Neutrophil (primary cell): Measurements from ENCODE around the gene LRRC3.
"Not testable (repeated sequence)": the region's sequence is repeated elsewhere in the genome, so short reads cannot be mapped to it uniquely, and the experiment has no call there.

Experiments used
- H3K27ac ChIP-seq: fragments of 200-600 bp; sonication (generic); 2 replicates; pipeline ENCODE4 v1.5.1; 2016; ENCODE audit warnings: mild to moderate bottlenecking, moderate library complexity
- H3K27me3 ChIP-seq: fragments of 200-600 bp; sonication (generic); 2 replicates; pipeline ENCODE4 v1.6.0; 2016; ENCODE audit warnings: mild to moderate bottlenecking
- H3K36me3 ChIP-seq: fragments of 200-600 bp; sonication (generic); 2 replicates; pipeline ENCODE4 v1.5.1; 2017
- H3K4me1 ChIP-seq, 2 experiments: fragments of 200-600 bp in 1 of 2; sonication (generic) in 1 of 2; 1 replicate in 1 of 2; 2 replicates in 1 of 2; pipeline versions ENCODE4 v1.5.1 to v1.6.1; 2013 to 2016; ENCODE audit warnings: low read depth in 1 of 2, low read length in 1 of 2, mild to moderate bottlenecking in 1 of 2, moderate library complexity in 1 of 2; ENCODE audit not compliant: control insufficient read depth in 1 of 2, insufficient read depth in 1 of 2
- H3K4me3 ChIP-seq, 2 experiments: fragments of 200-600 bp in 1 of 2; sonication (generic) in 1 of 2; 1 replicate in 1 of 2; 2 replicates in 1 of 2; pipeline ENCODE4 v1.5.1; 2013 to 2016; ENCODE audit warnings: low read depth in 1 of 2, low read length in 1 of 2, mild to moderate bottlenecking in 1 of 2, moderate library complexity in 1 of 2
- H3K9me3 ChIP-seq: fragments of 200-600 bp; sonication (generic); 2 replicates; pipeline ENCODE4 v1.5.1; 2016
- CTCF ChIP-seq: fragments of 200-600 bp; sonication (generic); IDR thresholded peaks from 2 replicates; pipeline ENCODE4 v1.5.1; 2016; ENCODE audit warnings: antibody characterized with exemption

Gene LRRC3

GRCh38 chr21:44498280-44499210 is 43.2 kb downstream of the LRRC3 start:
- H3K27me3 ChIP-seq = peaks cover 30% of the 10 kb centered on the region
- H3K36me3 ChIP-seq = no peaks in the 10 kb centered on the region
- no peak overlapping the region for H3K4me3 ChIP-seq
- peaks cover under 1% of the 10 kb centered on the region for H3K9me3 ChIP-seq
- no peak for TF ChIP-seq CTCF
- H3K4me1 ChIP-seq = no peaks in the 10 kb centered on the region
- no peak overlapping the region for H3K27ac ChIP-seq

- no peaks in the 10 kb centered on the region for H3K36me3 ChIP-seq
- no peaks in the 10 kb centered on the region for H3K9me3 ChIP-seq
- peaks cover 2 to 5% of the 10 kb centered on the region in 2 experiments for H3K4me1 ChIP-seq
- H3K4me3 ChIP-seq = no peak overlapping the region
- TF ChIP-seq CTCF = no peak
- H3K27me3 ChIP-seq = peaks cover 30% of the 10 kb centered on the region
- no peak overlapping the region for H3K27ac ChIP-seq
Measured at GRCh38 chr21:44499211-44499560, 43.9 kb downstream of the LRRC3 start.

GRCh38 chr21:44499631-44500030 is 44.3 kb downstream of the LRRC3 start:
- Histone ChIP-seq H3K4me3 (no peak overlapping the region), H3K27me3 (peaks cover 30% of the 10 kb centered on the region), H3K4me1 (peaks cover 3 to 10% of the 10 kb centered on the region in 2 experiments), H3K36me3 (no peaks in the 10 kb centered on the region), H3K9me3 (no peaks in the 10 kb centered on the region), H3K27ac (no peak overlapping the region)
- TF ChIP-seq CTCF = no peak

- TF ChIP-seq CTCF = no peak
- peaks cover 3 to 15% of the 10 kb centered on the region in 2 experiments for H3K4me1 ChIP-seq
Measured at GRCh38 chr21:44500111-44500510, 44.8 kb downstream of the LRRC3 start.

GRCh38 chr21:44502171-44502958 is 47.1 kb downstream of the LRRC3 start:
- Histone ChIP-seq H3K9me3 (no peaks in the 10 kb centered on the region), H3K4me1 (peaks cover 3 to 15% of the 10 kb centered on the region in 2 experiments), H3K27ac (no peak overlapping the region), H3K4me3 (no peak overlapping the region), H3K27me3 (peaks cover 24% of the 10 kb centered on the region), H3K36me3 (no peaks in the 10 kb centered on the region)
- no peak for TF ChIP-seq CTCF

More at GRCh38 chr21:44500111-44500510, 44.8 kb downstream of the LRRC3 start:
- H3K27ac ChIP-seq = no peak overlapping the region
- H3K9me3 ChIP-seq = no peaks in the 10 kb centered on the region
- peaks cover 30% of the 10 kb centered on the region for H3K27me3 ChIP-seq
- no peaks in the 10 kb centered on the region for H3K36me3 ChIP-seq
- H3K4me3 ChIP-seq = no peak overlapping the region

- Histone ChIP-seq H3K4me1 (peaks cover 3 to 15% of the 10 kb centered on the region in 2 experiments), H3K27ac (peak overlapping the region; percentile 68)
Measured at GRCh38 chr21:44503006-44503889, 47.9 kb downstream of the LRRC3 start.

More at GRCh38 chr21:44503006-44503889, 47.9 kb downstream of the LRRC3 start:
- not testable (repeated sequence) for H3K36me3 ChIP-seq, H3K4me3 ChIP-seq, H3K9me3 ChIP-seq
- peaks cover 21% of the 10 kb centered on the region for H3K27me3 ChIP-seq
